Measurements from ENCODE around the gene LRRC8C.
A peak's percentile ranks its signal among the peaks of the same experiment; 100 is the strongest.
"Not testable (repeated sequence)": the region's sequence is repeated elsewhere in the genome, so short reads cannot be mapped to it uniquely, and the experiment has no call there.

Gene LRRC8C

GRCh38 chr1:89632657-89633247 lies at the start of gene LRRC8C:
LRRC8C (plus strand) TSS chr1:89633120; CDS start chr1:89686474, 53,354 bp downstream.
- DNase-seq (ENCODE audit: low spot score in 2 of 2) = peak; percentile 67 to 87
- H3K4me1 ChIP-seq = peaks cover 12% of the 10 kb centered on the region
- in situ Hi-C loops (cut with MboI; ENCODE audit: low sequenced_read_pairs) = loop anchor here (5.0 to 25.0 kb wide), 2 partner anchors 130 to 355 kb away; partner anchors contain the start of gene ZNF326
- no peaks in the 10 kb centered on the region; the same call in 1 of the 2 replicates for H3K36me3 ChIP-seq (replicated peaks)
- H3K4me3 ChIP-seq = peak within 1 kb of the TSS; percentile 76
- no peaks in the 10 kb centered on the region for H3K27me3 ChIP-seq (ENCODE audit: low read depth)
- no peaks in the 10 kb centered on the region for H3K9me3 ChIP-seq

GRCh38 chr1:89584211-89584610 lies 48.7 kb upstream of the LRRC8C start:
- Histone ChIP-seq H3K4me1 (peaks cover 42% of the 10 kb centered on the region), H3K36me3 (replicated peaks) (peaks cover 52% of the 10 kb centered on the region), H3K4me3 (no peak overlapping the region), H3K9me3 (no peaks in the 10 kb centered on the region), H3K27me3 (ENCODE audit: low read depth) (no peaks in the 10 kb centered on the region)
- DNase-seq (ENCODE audit: low spot score in 2 of 2) = no peak
- in situ Hi-C loops (cut with MboI; ENCODE audit: low sequenced_read_pairs) = no loop called here

GRCh38 chr1:89584781-89585180 lies 48.1 kb upstream of the LRRC8C start:
- H3K4me3 ChIP-seq = no peak overlapping the region
- no peak for DNase-seq (ENCODE audit: low spot score in 2 of 2)
- in situ Hi-C loops (cut with MboI; ENCODE audit: low sequenced_read_pairs) = no loop called here
- peaks cover 50% of the 10 kb centered on the region for H3K36me3 ChIP-seq (replicated peaks)
- H3K9me3 ChIP-seq = no peaks in the 10 kb centered on the region
- no peaks in the 10 kb centered on the region for H3K27me3 ChIP-seq (ENCODE audit: low read depth)
- H3K4me1 ChIP-seq = peaks cover 42% of the 10 kb centered on the region

GRCh38 chr1:89587729-89588161 lies 45.2 kb upstream of the LRRC8C start:
- no peak for DNase-seq (ENCODE audit: low spot score in 2 of 2)
- H3K36me3 ChIP-seq (replicated peaks) = peaks cover 35% of the 10 kb centered on the region
- in situ Hi-C loops (cut with MboI; ENCODE audit: low sequenced_read_pairs) = no loop called here

GRCh38 chr1:89588480-89588879 lies 44.4 kb upstream of the LRRC8C start:
- peaks cover 27% of the 10 kb centered on the region for H3K36me3 ChIP-seq (replicated peaks)
- no peak for DNase-seq (ENCODE audit: low spot score in 2 of 2)
- H3K9me3 ChIP-seq = no peaks in the 10 kb centered on the region
- in situ Hi-C loops (cut with MboI; ENCODE audit: low sequenced_read_pairs) = no loop called here
- peaks cover 66% of the 10 kb centered on the region for H3K4me1 ChIP-seq
- H3K4me3 ChIP-seq = no peak overlapping the region
- no peaks in the 10 kb centered on the region for H3K27me3 ChIP-seq (ENCODE audit: low read depth)

More at GRCh38 chr1:89587729-89588161, 45.2 kb upstream of the LRRC8C start:
- H3K27me3 ChIP-seq (ENCODE audit: low read depth) = no peaks in the 10 kb centered on the region
- H3K9me3 ChIP-seq = no peaks in the 10 kb centered on the region
- peaks cover 58% of the 10 kb centered on the region for H3K4me1 ChIP-seq
- no peak overlapping the region for H3K4me3 ChIP-seq

GRCh38 chr1:89589515-89589914 lies 43.4 kb upstream of the LRRC8C start:
- Histone ChIP-seq H3K9me3 (no peaks in the 10 kb centered on the region), H3K4me1 (peaks cover 67% of the 10 kb centered on the region), H3K36me3 (replicated peaks) (peaks cover 19% of the 10 kb centered on the region), H3K27me3 (ENCODE audit: low read depth) (no peaks in the 10 kb centered on the region), H3K4me3 (no peak overlapping the region)
- no peak for DNase-seq (ENCODE audit: low spot score in 2 of 2)
- in situ Hi-C loops (cut with MboI; ENCODE audit: low sequenced_read_pairs) = no loop called here

- no peak for DNase-seq (ENCODE audit: low spot score in 2 of 2)
- peaks cover 67% of the 10 kb centered on the region for H3K4me1 ChIP-seq
- in situ Hi-C loops (cut with MboI; ENCODE audit: low sequenced_read_pairs) = no loop called here
These were observed 42.4 kb upstream of the LRRC8C start for GRCh38 chr1:89590341-89591080.

GRCh38 chr1:89592861-89593302 lies 40.0 kb upstream of the LRRC8C start:
- H3K27me3 ChIP-seq (ENCODE audit: low read depth); H3K36me3 ChIP-seq (replicated peaks); DNase-seq (ENCODE audit: low spot score in 2 of 2); H3K4me3 ChIP-seq; in situ Hi-C loops (cut with MboI; ENCODE audit: low sequenced_read_pairs); H3K9me3 ChIP-seq: not testable (repeated sequence)
- H3K4me1 ChIP-seq = peaks cover 74% of the 10 kb centered on the region

More at GRCh38 chr1:89590341-89591080, 42.4 kb upstream of the LRRC8C start:
- H3K4me3 ChIP-seq = no peak overlapping the region
- no peaks in the 10 kb centered on the region for H3K27me3 ChIP-seq (ENCODE audit: low read depth)
- H3K36me3 ChIP-seq (replicated peaks) = peaks cover 9% of the 10 kb centered on the region
- no peaks in the 10 kb centered on the region for H3K9me3 ChIP-seq

GRCh38 chr1:89594096-89594740 lies 38.7 kb upstream of the LRRC8C start:
- H3K4me1 ChIP-seq = peaks cover 71% of the 10 kb centered on the region
- no peaks in the 10 kb centered on the region for H3K27me3 ChIP-seq (ENCODE audit: low read depth)
- no peak overlapping the region for H3K4me3 ChIP-seq
- no peaks in the 10 kb centered on the region for H3K9me3 ChIP-seq
- in situ Hi-C loops (cut with MboI; ENCODE audit: low sequenced_read_pairs) = no loop called here
- DNase-seq (ENCODE audit: low spot score in 2 of 2) = peak; percentile 49 to 98
- no peaks in the 10 kb centered on the region for H3K36me3 ChIP-seq (replicated peaks)

GRCh38 chr1:89596698-89597097 lies 36.2 kb upstream of the LRRC8C start:
- in situ Hi-C loops (cut with MboI; ENCODE audit: low sequenced_read_pairs) = loop anchor here (5.0 kb wide), 1 partner anchor 69 kb away; no protein-coding TSS in a partner anchor
- H3K4me3 ChIP-seq = no peak overlapping the region
- no peaks in the 10 kb centered on the region for H3K27me3 ChIP-seq (ENCODE audit: low read depth)
- H3K4me1 ChIP-seq = peaks cover 69% of the 10 kb centered on the region
- no peaks in the 10 kb centered on the region for H3K36me3 ChIP-seq (replicated peaks)
- no peaks in the 10 kb centered on the region for H3K9me3 ChIP-seq
- no peak for DNase-seq (ENCODE audit: low spot score in 2 of 2)

GRCh38 chr1:89598450-89599331 lies 34.2 kb upstream of the LRRC8C start:
- DNase-seq (ENCODE audit: low spot score in 2 of 2) = peak; percentile 70 to 97
- Histone ChIP-seq H3K9me3 (no peaks in the 10 kb centered on the region), H3K4me3 (no peak overlapping the region), H3K27me3 (ENCODE audit: low read depth) (no peaks in the 10 kb centered on the region), H3K36me3 (replicated peaks) (no peaks in the 10 kb centered on the region), H3K4me1 (peaks cover 51% of the 10 kb centered on the region)
- in situ Hi-C loops (cut with MboI; ENCODE audit: low sequenced_read_pairs) = loop anchor here (5.0 kb wide), 1 partner anchor 71 kb away; no protein-coding TSS in a partner anchor

GRCh38 chr1:89599332-89599630 lies 33.6 kb upstream of the LRRC8C start:
- no peaks in the 10 kb centered on the region for H3K27me3 ChIP-seq (ENCODE audit: low read depth)
- in situ Hi-C loops (cut with MboI; ENCODE audit: low sequenced_read_pairs) = loop anchor here (5.0 kb wide), 1 partner anchor 72 kb away; no protein-coding TSS in a partner anchor
- peaks cover 48% of the 10 kb centered on the region for H3K4me1 ChIP-seq
- H3K4me3 ChIP-seq = no peak overlapping the region
- H3K36me3 ChIP-seq (replicated peaks) = no peaks in the 10 kb centered on the region
- DNase-seq (ENCODE audit: low spot score in 2 of 2) = no peak
- no peaks in the 10 kb centered on the region for H3K9me3 ChIP-seq
